Measurements from ENCODE around the gene PRR14.
"Not testable (repeated sequence)": the region's sequence is repeated elsewhere in the genome, so short reads cannot be mapped to it uniquely, and the experiment has no call there.

PRR14 gene

GRCh38 chr16:30650369-30651123, at the start of gene PRR14:
PRR14 (plus strand) TSS chr16:30650960; CDS start chr16:30651646, 686 bp downstream.
- peak; percentile 96 to 99 (median 98) for DNase-seq

DNA sequence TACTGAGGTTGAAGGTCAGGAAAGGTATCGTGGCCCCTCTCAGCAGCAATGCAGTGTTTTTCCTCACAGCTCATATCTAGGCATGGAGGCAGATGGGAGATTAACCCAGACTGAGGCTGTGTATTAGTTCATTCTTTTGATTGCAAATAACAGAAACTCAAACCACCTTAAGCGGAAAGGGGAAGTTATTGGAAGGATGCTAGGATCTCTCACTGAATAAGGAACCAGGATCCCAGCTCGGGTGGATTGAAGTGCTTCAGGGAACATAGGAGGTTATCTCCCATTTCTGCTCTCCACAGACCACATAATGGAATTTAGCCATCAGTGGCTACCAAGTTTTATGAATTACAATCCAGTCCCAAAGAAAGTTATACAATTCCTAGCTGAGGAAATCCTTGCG, 48.8 kb upstream of the PRR14 start:
- DNase-seq: no peak

DNA sequence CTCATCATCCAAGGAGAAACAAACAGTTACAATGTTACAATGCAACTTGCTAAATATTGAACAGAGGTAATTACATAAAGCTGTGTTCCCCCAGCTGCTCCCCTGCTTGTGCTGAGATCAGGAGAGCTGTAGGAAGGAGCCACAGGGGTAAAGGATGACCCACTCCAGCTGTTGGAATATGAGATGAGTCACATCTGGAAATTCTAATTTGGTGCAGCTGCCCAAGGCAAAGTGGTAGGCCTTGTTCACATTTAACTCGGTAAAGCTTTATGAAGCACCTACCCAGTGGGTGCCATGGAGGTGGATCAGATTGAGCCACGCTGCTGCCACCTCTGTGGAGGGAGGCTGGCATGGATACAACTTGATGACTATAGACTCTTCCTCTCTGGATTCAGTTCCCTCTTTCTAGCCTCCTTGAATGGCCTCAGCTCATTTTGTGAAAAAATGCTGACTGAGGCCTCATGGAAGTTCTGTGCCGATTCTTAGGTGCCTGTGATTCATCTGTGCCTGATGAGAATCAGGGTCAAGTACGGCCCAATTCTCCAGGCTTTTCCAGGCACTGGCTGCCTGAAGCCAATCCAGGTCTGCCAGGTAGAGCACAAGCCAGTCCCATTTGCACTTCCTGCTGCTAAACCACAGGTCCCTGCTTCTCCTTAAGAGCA, 48.0 kb upstream of the PRR14 start:
- no peak for DNase-seq

DNA sequence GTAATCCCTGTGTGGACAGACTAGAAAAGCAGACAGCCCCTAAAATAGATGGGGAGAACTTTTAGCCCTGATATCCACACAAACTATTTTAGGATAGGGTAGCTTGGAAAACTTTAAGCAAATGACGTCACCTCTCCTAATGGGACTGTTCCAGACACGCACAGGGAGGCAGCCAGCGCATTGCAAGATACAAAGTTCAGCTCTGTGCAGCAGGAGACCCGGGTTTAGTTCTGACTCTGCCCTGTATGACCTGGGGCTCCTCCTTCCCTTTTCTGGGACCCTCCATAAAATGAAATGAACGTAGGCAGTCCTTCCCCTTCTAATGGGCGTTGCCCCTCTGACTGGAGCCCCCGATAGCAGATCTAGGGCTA, 46.8 kb upstream of the PRR14 start:
- DNase-seq: no peak

GRCh38 chr16:30604316-30604947, 46.3 kb upstream of the PRR14 start:
- no peak for DNase-seq

DNA sequence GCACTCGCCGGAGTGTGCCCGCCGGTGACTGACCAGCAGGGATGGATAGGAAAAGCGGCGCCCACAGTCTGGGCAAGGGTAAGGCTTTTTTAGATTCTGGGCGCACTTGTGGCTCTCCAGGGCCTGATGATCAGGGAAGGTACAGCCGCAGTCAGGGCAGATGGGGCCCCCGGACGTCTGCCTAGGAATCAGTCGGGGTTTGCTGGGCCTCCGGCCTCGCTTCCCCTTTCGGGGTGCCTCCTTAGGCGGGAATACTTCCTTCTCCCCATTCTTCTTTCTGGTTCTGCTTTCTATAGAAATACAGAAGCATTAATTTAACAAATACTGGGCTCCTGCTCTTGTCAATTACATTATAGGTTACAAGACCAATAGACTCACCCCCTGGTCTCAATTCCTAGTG, 45.6 kb upstream of the PRR14 start:
- DNase-seq: no peak

- no peak for DNase-seq
Measured at GRCh38 chr16:30606004-30606403, 44.8 kb upstream of the PRR14 start.

DNA sequence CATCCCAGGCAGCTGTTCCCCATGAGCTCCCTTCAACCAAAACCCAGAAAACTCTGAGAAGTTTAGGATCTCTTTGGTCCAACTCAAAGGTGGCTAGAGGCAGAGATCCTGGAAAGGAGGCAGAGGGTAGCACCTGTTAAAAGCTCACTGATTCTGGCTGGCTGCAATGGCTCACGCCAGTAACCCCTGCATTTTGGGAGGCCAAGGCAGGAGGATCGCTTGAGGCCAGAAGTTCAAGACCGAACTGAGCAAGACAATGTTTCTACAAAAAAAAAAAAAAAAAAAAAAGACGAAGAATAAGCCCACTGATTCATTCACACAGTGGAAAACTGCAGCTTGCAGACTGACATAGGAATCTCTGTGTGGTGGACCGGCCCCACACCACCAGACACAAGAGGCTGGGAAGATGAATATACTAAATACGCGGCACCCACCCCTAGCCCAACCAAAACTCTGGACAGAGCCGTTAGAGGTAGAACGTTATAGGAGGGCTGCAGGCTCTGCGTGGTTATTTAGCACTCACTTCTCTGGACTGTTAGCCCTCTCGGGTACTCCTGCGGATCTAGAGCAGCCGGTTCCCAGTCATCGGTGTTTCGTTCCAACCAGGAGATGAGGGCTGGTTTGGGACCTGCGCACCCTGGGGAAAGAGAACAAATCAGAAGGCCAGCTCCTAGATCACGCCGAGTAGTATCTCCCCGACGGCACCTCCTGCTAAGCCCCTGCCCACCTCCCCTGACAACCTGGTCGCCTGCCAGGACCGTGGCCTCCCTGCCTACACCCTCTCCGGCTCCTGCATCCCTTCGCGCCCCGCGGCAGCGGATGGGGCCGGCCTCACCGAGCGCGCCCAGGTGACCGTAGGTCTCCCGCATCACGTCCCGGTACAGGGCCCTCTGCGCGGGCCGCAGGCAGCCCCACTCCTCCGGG, 41.5 kb upstream of the PRR14 start:
- peak in 2 of 3 experiments; percentile 80 to 87 for DNase-seq

- DNase-seq: peak; percentile 95 to 99 (median 97)
Measured at GRCh38 chr16:30609926-30610839, 40.6 kb upstream of the PRR14 start, which contains the start of gene ZNF689. ZNF689 (minus strand) TSS chr16:30610389; CDS start chr16:30610041, 348 bp downstream.

- peak in 2 of 3 experiments; percentile 13 to 73 for DNase-seq
Measured at GRCh38 chr16:30615358-30616091, 35.2 kb upstream of the PRR14 start.

DNA sequence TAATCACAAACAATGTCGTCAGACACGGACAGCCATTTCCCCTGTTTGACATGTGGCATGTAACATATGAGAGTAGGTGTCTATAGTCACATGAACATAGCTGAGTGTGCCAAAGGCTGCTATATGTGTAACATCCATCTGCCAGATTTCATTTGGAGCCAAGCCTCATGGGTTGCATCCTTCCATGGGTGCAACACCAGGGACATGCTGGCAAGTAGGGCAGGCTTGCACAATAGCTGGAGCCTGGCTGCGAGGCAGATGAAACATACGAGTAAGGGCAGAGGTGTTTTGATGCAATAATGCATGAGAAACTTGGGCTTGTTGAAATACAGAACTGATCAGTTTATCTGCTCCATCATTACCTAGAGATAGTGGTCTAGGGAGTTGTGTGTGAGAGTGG, 31.6 kb upstream of the PRR14 start:
- no peak for DNase-seq

- DNase-seq: no peak
Measured at GRCh38 chr16:30619638-30620037, 31.1 kb upstream of the PRR14 start.

- peak in 1 of 3 experiments; percentile 5 for DNase-seq
Measured at GRCh38 chr16:30620169-30620568, 30.6 kb upstream of the PRR14 start.

GRCh38 chr16:30621765-30622164, 29.0 kb upstream of the PRR14 start:
- DNase-seq: no peak

DNA sequence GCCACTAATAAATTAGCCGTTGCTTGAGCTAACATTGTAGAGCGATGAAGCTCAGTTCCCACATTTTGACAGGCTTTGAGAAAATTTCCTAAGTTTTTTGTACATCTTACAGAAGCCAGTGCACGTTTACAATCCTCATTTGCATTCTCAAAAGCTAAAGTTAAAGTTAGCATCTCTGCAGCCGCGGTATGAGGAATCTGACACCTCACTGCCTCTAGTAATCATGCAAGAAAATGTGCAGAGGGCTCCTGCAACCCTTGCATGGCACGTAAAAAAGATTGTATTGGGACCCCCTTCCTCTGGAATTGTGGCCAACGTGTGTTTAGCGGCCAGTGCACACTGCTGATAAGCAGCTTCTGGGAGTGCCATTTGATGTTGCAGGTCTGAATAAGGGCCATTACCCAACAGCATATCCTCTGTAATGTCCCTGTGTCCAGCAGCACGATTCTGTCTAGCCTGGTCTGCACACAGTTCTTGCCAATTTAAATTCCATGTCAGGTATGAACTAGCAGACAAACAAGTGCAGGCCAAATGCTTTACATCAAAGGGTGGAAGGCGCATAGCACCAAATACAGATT, 28.2 kb upstream of the PRR14 start:
- DNase-seq: no peak

GRCh38 chr16:30623536-30624283, 27.1 kb upstream of the PRR14 start:
- DNase-seq: no peak

DNA sequence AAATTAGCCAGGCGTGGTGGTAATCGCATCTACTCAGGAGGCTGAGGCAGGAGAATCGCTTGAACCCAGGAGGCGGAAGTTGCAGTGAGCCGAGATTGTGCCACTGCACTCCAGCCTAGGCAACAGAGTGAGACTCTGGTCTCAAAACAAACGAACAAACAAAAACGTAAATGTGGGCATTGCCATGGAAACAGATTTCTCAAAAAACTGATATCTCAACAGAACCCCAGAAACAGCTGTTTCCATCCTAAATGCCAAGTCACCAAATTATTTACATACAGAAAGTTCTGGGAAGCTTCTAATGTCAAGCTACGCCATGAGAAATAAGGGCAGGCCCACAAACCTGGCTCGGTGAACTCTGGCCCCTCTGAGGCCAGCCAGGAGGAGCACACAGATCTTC, 24.5 kb upstream of the PRR14 start:
- no peak for DNase-seq

DNA sequence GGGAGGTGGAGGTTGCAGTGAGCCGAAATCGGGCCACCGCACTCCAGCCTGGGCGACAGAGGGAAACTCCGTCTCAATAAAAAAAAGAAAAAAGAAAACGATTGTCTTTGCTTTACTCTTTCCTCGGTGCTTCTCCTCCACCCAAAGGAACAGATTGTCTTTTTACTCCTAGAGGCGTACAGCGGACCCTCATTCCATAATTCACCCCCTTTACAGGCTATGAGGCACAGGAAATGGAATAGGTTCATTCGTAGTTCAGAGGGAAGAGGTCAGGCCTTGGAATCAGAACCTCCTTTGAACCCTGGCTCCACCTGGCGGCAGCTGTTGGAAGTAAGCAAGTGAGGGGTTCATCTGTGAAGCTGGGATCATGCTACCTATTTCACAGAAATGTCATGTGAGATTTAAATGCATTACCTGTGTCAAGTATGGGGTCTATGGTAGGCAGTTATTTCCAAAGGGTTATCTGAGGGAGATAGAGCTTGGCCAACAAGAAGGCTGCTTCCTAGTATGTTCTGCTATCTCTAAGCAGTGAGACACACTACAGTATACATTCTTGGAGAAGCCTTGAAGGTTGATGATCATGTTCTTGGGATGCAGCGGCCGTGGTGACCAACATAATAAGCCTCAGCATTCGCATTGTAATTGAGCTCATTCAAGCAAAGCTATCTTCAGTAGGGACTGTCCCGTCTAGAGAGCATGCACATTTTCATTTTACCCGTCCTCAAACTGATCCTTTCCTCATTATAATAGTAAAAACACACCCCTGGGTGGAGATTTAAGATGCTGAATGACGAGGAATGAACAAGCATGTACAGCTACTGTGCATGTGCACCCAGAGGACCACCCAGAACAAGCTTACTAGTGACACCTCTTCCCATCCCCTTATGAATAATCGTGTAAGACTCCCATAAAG, 21.9 kb upstream of the PRR14 start:
- DNase-seq: peak; percentile 65 to 90 (median 66)

GRCh38 chr16:30632454-30632853, 18.3 kb upstream of the PRR14 start:
- DNase-seq: not testable (repeated sequence)

All from NCI-H1417 (cell line).